NCI-H2107 (cell line): Measurements from ENCODE around the gene SULT1C4.
"Not testable (repeated sequence)": the region's sequence is repeated elsewhere in the genome, so short reads cannot be mapped to it uniquely, and the experiment has no call there.

Source experiments
- DNase-seq: peaks from one replicate; lab custom pipeline; 2025; lab: John Stamatoyannopoulos, UW

The SULT1C4 gene

DNA sequence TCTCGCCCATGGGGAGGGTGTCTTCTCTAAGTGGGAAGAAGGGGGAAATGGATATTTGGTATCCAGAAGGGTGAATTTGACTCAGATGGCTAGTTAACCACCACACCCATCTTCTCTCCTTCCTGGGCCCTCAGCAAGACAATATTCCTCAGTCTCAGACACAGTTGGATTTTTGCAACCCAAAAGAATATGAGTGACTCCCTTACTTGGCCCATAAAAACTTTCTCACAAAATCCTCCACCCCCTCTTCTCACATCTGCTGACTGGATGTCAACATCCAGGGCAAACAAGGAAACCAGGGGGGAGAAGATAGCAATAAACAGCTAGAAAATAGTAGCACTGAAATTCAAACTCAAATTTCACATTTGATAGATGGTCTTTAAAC is 35.9 kb downstream of the SULT1C4 start:
- DNase-seq, result no peak

DNA sequence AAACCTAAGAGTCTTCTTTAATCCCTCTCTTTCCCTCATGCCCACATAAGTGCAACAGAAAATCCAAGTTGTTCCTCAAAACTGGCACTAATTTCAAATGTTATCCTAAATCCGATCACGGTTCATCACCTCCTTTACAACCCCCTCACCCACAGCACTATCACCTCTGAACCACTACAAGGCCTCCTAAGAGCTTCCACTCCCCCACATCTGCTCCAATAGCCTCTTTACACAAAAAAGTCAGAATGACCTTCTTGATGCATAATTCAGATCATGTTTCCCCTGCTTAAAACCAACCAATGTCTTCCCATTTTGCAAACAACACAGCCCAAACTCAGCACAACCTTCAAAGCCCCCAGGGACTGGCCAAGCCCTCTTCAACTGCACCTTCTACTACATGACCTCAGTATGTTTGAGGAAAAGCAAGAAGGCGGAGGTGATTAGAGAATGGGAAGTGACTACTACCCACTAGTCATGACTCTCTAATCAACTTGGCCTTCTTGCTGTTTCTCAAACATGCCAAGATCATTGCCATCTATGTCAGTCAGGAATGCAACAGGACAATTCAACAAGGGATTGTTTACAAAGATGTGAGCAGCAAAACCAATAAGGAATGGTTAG is 36.6 kb downstream of the SULT1C4 start:
- no peak for DNase-seq

DNA sequence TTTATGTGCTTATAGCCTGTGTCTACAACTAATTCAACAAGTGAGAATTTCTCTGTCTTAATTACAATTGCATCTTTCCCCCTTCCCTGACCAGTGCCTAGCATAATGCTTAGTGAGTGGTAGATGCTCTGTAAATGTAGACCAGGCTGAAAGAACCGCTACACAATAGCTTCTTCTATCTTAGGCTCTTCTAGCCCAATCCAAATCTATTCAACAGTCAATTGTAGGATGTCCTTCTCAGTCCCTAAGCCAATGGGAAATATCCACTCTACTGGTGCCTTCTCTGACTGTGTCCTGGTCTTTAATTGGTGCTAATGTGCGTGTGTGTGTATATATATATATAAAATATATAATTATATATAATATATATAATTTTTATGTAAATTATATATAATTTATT is 37.2 kb downstream of the SULT1C4 start:
- DNase-seq, result no peak

- no peak for DNase-seq
Observed at GRCh38 chr2:108417254-108417653, 39.5 kb downstream of the SULT1C4 start.

GRCh38 chr2:108418416-108418815 is 40.7 kb downstream of the SULT1C4 start:
- no peak for DNase-seq

- no peak for DNase-seq
Observed at GRCh38 chr2:108423067-108423466, 45.3 kb downstream of the SULT1C4 start.

DNA sequence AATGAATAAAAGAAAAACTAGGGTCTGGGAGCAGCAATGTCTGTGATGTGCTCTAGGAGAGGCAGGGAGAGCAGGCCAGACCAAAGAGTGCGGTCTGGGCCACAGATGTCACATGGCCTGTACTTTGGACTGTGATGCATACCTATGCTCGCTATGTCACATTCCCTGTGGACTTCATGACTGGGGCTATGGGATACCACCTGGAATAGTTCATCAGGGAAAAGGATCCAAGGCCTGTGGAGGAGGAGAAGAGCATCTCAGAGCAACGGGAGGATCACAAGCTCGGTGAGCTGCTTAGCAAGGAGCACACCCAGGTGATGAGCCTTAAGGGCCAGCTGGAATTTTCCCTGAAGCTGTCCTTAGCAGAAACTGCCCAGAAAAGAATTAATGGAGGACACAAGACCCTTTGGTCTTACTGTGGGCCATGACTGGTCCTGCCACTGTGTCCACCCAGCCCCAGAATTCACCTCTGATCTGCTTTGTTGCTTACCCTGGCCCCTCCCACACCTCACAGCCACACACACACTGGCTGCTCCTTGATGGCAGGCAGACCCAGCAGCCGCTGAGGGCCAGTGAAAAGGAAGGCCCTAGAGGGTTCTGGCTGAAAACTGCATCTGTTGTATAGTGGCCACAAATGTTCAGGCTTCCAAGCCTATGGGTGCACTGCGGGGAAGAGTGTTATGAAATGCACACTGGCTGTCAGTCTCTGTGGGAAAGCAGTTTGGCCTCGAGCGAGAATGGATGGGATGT is 45.9 kb downstream of the SULT1C4 start:
- no peak for DNase-seq

- DNase-seq, result no peak
Observed at GRCh38 chr2:108428286-108429009, 50.7 kb downstream of the SULT1C4 start.

DNA sequence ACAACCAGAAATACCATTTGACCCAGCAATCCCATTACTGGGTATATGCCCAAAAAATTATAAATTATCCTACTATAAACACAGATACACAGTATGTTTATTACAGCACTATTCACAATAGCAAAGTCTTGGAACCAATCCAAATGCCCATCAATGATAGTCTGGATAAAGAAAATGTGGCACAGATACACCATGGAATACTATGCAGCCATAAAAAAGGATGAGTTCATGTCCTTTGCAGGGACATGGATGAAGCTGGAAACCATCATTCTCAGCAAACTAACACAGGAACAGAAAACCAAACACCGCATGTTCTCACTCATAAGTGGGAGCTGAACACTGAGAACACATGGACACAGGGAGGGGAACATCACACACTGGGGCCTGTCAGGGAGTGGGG is 57.8 kb downstream of the SULT1C4 start:
- not testable (repeated sequence) for DNase-seq

DNA sequence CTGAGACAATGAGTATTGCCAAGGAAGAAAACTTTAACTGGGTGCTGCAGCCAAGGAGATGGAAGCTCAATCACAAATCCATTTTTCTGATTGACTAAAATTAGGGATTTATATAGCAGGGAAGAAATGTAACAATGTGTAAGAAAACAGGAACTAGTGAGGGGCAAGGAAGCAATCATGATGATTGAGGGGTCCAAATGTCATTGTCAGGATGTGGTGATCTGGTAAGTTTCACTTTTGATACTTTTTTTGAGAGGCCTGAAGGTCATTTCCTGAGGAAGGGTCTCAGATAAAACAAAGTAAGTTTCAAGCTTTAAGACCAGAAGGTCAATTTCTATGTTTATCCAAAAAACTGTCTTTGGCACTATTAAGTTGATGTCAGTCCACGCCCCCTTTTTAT is 59.2 kb downstream of the SULT1C4 start:
- no peak for DNase-seq
